ENCODE data around the gene DCUN1D3.

- no peak for TF ChIP-seq CTCF (IDR thresholded peaks at IDR 0.05)
- no peak for TF ChIP-seq POLR2AphosphoS5 (IDR thresholded peaks at IDR 0.05)
- TF ChIP-seq POLR2A (IDR thresholded peaks at IDR 0.05): no peak
- TF ChIP-seq EP300 (IDR thresholded peaks at IDR 0.05): no peak
Observed at GRCh38 chr16:20903899-20904506, 3.8 kb upstream of the DCUN1D3 start.
